Spleen (tissue), 11 donors: Measurements from ENCODE around the gene DUSP18. TPM values are rescaled to one million over a fixed set of nuclear protein-coding genes. Genes with fewer than 3 reads are reported as not detected.

Experiments
- DNase-seq: peaks from one replicate; pipeline ENCODE4 v3.0.0-alpha.2; 2020
- H3K27ac ChIP-seq, 8 donors: fragments of 200-600 bp; sonication (generic) in 7 of 8; 1 replicate in 4 of 8; 2 replicates in 4 of 8; pipeline versions ENCODE4 v1.5.0 to v1.8.0; 2016 to 2021; ENCODE audit warnings: inconsistent platforms in 4 of 8, mild to moderate bottlenecking in 4 of 8, moderate library complexity in 1 of 8
- H3K27me3 ChIP-seq, 7 donors: fragments of 200-600 bp; sonication (generic) in 6 of 7; replicated peaks in 1 of 7; 1 replicate in 4 of 7; 2 replicates in 3 of 7; pipeline versions ENCODE4 v1.5.0 to v1.8.0; 2016 to 2021; ENCODE audit warnings: inconsistent platforms in 3 of 7, mild to moderate bottlenecking in 1 of 7
- H3K36me3 ChIP-seq, 6 donors: fragments of 200-600 bp; sonication (generic) in 5 of 6; 1 replicate in 4 of 6; 2 replicates in 2 of 6; pipeline versions ENCODE4 v1.5.0 to v1.8.0; 2016 to 2021; ENCODE audit warnings: inconsistent platforms in 2 of 6
- H3K4me1 ChIP-seq, 6 donors: fragments of 200-600 bp; sonication (generic) in 5 of 6; 1 replicate in 3 of 6; 2 replicates in 3 of 6; pipeline versions ENCODE4 v1.5.0 to v1.8.0; 2016 to 2021; ENCODE audit warnings: inconsistent platforms in 3 of 6
- H3K4me3 ChIP-seq, 8 donors: fragments of 200-600 bp; sonication (generic) in 7 of 8; 1 replicate in 4 of 8; 2 replicates in 4 of 8; pipeline versions ENCODE4 v1.5.0 to v1.8.0; 2016 to 2021; ENCODE audit warnings: inconsistent platforms in 4 of 8, mild to moderate bottlenecking in 4 of 8, moderate library complexity in 2 of 8
- H3K9me3 ChIP-seq, 8 donors: fragments of 200-600 bp; sonication (generic) in 7 of 8; 1 replicate in 4 of 8; 2 replicates in 4 of 8; pipeline versions ENCODE4 v1.5.0 to v1.8.0; 2016 to 2021; ENCODE audit warnings: inconsistent platforms in 4 of 8
- POLR2A ChIP-seq, 3 donors: fragments of 450-650 bp; IDR thresholded peaks; one replicate each; pipeline ENCODE4 v1.5.1; 2017; ENCODE audit warnings: antibody characterized with exemption in 3 of 3, mild to moderate bottlenecking in 1 of 3
- POLR2AphosphoS5 ChIP-seq, 3 donors: sonication (generic); formaldehyde crosslinking; IDR thresholded peaks; one replicate each; pipeline ENCODE4 v1.5.1; 2017; ENCODE audit warnings: antibody characterized with exemption in 3 of 3
- whole genome bisulfite sequencing, 5 donors: extraction: QIAGEN DNeasy Blood & Tissue Kit in 3 of 5; methylation state at CpG; one replicate each; pipeline versions ENCODE4 v1.1.5 to v1.1.7; 2013 to 2018; 5-methylcytosine and 5-hydroxymethylcytosine counted together
- intact Hi-C: fragments of 100-400 bp; cut with DNase I; formaldehyde crosslinking; loops from one replicate; pipeline ENCODE4 v1.15.0; 2023; ENCODE audit warnings: low total_unique reads
- polyA plus RNA-seq, 3 donors: library from polyadenylated mRNA; stranded (reverse); fragments of 200-250 nt; gene quantifications; one replicate each; pipeline ENCODE4 v1.2.1, GENCODE V29; 2013
- total RNA-seq, 7 donors: library from RNA; depleted of rRNA in 3 of 7; stranded (reverse); fragments of >200 nt in 3 of 7; fragmentation: NEBNext Ultra II Directional in 4 of 7; extraction: Animal tissue kit (Norgen Biotek cat#: 25700) in 4 of 7; gene quantifications; one replicate each; pipeline versions ENCODE4 v1.1.0 to v1.2.1, GENCODE V29; 2016 to 2021
- TF ChIP-seq, protein P1 (sequence below), 11 experiments: fragments of 200-600 bp in 7 of 11; fragments of 450-650 bp in 4 of 11; sonication (generic) in 4 of 11; IDR thresholded peaks in 8 of 11; conservative IDR thresholded peaks in 3 of 11; 1 replicate in 7 of 11; 2 replicates in 4 of 11; pipeline versions ENCODE4 v1.4.0 to v1.8.0; 2016 to 2021; ENCODE audit warnings: antibody characterized with exemption in 11 of 11, inconsistent platforms in 4 of 11, mild to moderate bottlenecking in 1 of 11
- donor health status: healthy with polysubstance abuse.
- donor health status: DM: no; HTN: no; CAD: no; lungs with moderate emphysema.
- donor health status: DM: no; HTN: no; CAD: no.
- donor health status: Bipolar disorder and iron deficiency.
- donor health status: healthy.
- donor health status: DM: no; HTN: no; CAD: no.
- donor health status: DM: yes; HTN: yes; CAD: no.

DUSP18 gene
- total and polyA plus RNA-seq, 10 donors = 1.5 to 16.3 (median 10.5) TPM

DNA sequence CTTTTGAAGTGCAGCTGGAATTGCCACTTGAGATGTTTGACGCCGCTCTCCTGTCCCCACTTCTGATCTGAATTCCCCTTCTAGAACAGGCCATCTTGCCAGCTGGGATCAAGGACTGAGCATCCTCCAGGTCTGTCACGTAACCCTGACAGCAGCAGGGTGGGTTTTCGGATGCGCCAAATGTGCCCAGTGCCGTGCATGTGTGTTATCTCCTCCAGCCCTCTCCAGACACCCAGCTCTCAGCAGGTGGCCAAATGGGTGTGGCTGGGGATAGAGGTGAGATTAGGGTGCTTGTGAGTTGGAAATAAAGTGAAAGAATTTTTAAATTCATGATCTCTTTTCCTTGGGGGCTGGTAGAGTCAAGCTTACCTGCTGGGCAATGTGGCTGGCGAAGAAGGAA is 30.3 kb upstream of the DUSP18 start:
- intact Hi-C loops = no loop called here
- TF ChIP-seq, protein P1, sequence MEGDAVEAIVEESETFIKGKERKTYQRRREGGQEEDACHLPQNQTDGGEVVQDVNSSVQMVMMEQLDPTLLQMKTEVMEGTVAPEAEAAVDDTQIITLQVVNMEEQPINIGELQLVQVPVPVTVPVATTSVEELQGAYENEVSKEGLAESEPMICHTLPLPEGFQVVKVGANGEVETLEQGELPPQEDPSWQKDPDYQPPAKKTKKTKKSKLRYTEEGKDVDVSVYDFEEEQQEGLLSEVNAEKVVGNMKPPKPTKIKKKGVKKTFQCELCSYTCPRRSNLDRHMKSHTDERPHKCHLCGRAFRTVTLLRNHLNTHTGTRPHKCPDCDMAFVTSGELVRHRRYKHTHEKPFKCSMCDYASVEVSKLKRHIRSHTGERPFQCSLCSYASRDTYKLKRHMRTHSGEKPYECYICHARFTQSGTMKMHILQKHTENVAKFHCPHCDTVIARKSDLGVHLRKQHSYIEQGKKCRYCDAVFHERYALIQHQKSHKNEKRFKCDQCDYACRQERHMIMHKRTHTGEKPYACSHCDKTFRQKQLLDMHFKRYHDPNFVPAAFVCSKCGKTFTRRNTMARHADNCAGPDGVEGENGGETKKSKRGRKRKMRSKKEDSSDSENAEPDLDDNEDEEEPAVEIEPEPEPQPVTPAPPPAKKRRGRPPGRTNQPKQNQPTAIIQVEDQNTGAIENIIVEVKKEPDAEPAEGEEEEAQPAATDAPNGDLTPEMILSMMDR (IDR thresholded peaks at IDR 0.05 in 8 of 11, conservative IDR thresholded peaks at IDR 0.05 in 3 of 11) = no peak
- TF ChIP-seq POLR2A (IDR thresholded peaks at IDR 0.05) (no peak), POLR2AphosphoS5 (IDR thresholded peaks at IDR 0.05) (no peak)
- no peaks in the 10 kb centered on the region for H3K36me3 ChIP-seq
- H3K27ac ChIP-seq = no peak overlapping the region
- H3K4me3 ChIP-seq = no peak overlapping the region
- H3K27me3 ChIP-seq = peaks cover 0 to 32% (median 0%) of the 10 kb centered on the region in 7 donors
- H3K4me1 ChIP-seq = peaks cover 0 to 23% (median 18%) of the 10 kb centered on the region in 6 donors
- peak; percentile 28 for DNase-seq
- no peaks in the 10 kb centered on the region for H3K9me3 ChIP-seq
- 91 to 97% (median 94%) methylated on average over 7 of the region's 7 CpGs for WGBS, 5 donors

DNA sequence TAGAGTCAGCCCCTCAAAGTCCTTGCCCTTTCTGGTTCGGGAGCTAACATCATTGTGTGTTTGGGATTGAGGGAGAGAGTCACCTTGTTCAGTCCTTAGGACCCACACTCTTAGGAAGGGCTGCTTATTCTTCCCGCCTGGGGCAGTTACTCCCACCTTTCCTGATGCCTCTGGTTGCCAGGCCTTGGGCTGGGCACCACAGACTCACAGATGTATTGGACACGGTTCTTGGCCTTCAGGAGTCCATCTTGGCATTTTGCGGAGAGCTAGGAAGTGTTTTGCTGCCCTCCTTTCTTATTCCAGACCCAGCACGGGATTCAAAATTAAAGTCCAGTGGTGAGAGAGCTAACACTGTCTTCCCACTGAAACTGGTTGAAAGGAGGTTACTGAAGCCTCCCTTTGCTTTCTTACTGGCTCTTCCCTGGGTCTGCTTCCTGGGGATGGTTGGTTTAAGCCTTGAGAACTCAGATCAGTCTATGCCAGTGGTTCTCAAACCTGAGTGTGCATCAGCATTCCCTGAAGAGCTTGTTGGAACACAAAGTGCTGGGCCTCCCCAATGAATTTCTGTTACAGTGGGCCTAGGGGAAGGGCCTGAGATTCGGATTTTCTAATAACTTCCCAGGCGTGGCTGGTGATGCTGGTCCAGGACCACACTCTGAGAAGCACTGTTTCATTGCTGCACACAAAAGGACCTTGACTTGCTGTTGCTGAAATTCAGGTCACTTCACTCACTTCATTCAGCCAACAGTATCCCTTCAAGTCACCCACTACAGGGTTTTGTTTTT is 28.4 kb upstream of the DUSP18 start:
- Histone ChIP-seq H3K27ac (peak overlapping the region in 1 of 8 donors; percentile 82), H3K36me3 (no peaks in the 10 kb centered on the region), H3K4me1 (peaks cover 0 to 23% (median 18%) of the 10 kb centered on the region in 6 donors), H3K27me3 (peaks cover 0 to 33% (median 0%) of the 10 kb centered on the region in 7 donors), H3K4me3 (peak overlapping the region in 5 of 8 donors; percentile 36 to 84 (median 63)), H3K9me3 (no peaks in the 10 kb centered on the region)
- WGBS, 5 donors = 79 to 92% (median 88%) methylated on average over 6 to 7 of the region's 7 CpGs
- TF ChIP-seq POLR2A (IDR thresholded peaks at IDR 0.05) = no peak
- TF ChIP-seq, protein P1 (IDR thresholded peaks at IDR 0.05 in 8 of 11, conservative IDR thresholded peaks at IDR 0.05 in 3 of 11) = no peak
- no peak for TF ChIP-seq POLR2AphosphoS5 (IDR thresholded peaks at IDR 0.05)
- DNase-seq = peak; percentile 8
- intact Hi-C loops = no loop called here

DNA sequence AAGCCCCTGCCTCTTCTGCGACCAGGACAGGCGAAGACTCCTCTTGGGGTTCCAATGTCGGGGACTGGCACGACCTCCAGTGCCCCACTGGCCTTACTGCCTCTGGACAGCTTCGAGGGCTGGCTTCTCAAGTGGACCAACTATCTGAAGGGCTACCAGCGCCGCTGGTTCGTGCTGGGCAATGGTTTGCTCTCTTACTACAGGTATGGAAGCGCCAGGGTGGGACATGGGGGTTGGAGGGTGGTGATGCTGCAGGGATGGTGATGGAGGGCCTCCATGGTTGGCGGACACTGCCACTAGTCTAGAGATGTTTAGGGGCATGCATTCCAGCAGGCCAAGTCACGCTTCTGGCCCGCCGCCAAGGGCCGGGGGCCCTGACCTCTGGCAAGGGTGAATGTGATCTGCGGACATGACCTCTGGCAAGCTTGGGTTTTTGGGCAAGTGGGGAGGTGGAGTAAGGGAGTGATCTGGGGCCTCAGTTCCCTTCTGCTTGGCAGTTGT is 27.7 kb upstream of the DUSP18 start:
- no peaks in the 10 kb centered on the region for H3K9me3 ChIP-seq
- no peaks in the 10 kb centered on the region for H3K36me3 ChIP-seq
- no peak for TF ChIP-seq POLR2AphosphoS5 (IDR thresholded peaks at IDR 0.05)
- TF ChIP-seq, protein P1 (IDR thresholded peaks at IDR 0.05 in 8 of 11, conservative IDR thresholded peaks at IDR 0.05 in 3 of 11) = no peak
- TF ChIP-seq POLR2A (IDR thresholded peaks at IDR 0.05) = no peak
- peak; percentile 71 for DNase-seq
- 76 to 87% (median 82%) methylated on average over 6 to 15 of the region's 15 CpGs for WGBS, 5 donors
- H3K27me3 ChIP-seq = peaks cover 0 to 33% (median 0%) of the 10 kb centered on the region in 7 donors
- intact Hi-C loops = no loop called here
- peak overlapping the region in 7 of 8 donors; percentile 36 to 84 (median 57) for H3K4me3 ChIP-seq
- H3K4me1 ChIP-seq = peaks cover 0 to 23% (median 18%) of the 10 kb centered on the region in 6 donors
- H3K27ac ChIP-seq = peak overlapping the region in 4 of 8 donors; percentile 39 to 82 (median 62)
